HG02885 (cell line): Measurements from ENCODE around the gene HDGFL2.

ENCODE experiments used
- ATAC-seq: cut with Tn5 transposase; IDR thresholded peaks from one replicate; pipeline ENCODE4 v1.9.1; 2021; ENCODE audit warnings: mild to moderate bottlenecking; ENCODE audit not compliant: unreplicated experiment, poor library complexity

The HDGFL2 gene

GRCh38 chr19:4548238-4548584, 76.1 kb downstream of the HDGFL2 start:
- ATAC-seq: no peak

DNA sequence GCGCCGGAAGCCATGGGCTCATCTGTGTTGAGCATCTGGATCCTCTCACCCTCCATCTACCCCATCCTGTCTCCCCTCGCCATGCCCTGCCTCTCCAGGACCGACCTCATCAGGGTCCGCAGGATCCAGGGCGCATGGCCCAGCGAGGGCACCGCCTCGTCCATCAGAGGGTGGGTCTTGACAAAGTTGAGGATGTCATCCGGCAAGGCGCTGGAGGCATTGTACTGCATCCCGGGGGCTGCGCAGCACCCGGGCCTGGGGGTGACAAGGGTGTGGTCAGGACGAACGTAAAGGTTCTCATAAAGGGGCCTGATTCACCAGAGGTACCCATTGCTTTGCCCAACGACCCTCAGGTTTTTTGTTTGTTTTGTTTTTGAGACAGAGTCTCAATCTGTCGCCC, 77.9 kb downstream of the HDGFL2 start:
- ATAC-seq: no peak

DNA sequence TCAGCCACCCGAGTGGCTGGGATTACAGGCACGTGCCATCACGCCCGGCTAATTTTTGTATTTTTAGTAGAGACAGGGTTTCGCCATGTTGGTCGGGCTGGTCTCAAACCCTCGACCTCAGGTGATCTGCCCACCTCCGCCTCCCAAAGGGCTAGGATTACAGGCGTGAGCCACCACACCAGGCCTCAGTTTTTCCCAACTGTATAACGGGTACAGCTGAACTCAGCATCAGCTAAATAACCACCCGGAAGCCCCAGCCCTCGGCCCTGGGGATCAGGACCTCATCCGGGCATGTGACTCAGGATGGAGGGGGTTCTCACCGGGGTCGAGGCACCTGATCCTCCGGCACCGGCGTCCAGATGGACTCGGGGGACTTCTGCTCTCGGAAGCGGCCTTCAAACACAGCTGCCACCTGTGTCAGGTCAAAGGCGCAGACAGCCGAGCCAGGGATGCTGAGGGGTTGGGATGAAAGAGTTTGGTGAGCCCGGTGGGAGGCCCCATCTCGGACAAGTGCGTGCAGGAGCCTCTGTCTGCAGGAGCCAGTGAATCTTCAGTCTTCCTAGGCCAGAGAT, 78.5 kb downstream of the HDGFL2 start:
- ATAC-seq: no peak
